ENCODE results near the gene CEP128. TPM values are rescaled to one million over a fixed set of nuclear protein-coding genes. Genes with fewer than 3 reads are reported as not detected.

Gene CEP128
- total RNA-seq, 2 experiments from 2014 or later: 12.3 to 13.0 TPM

DNA sequence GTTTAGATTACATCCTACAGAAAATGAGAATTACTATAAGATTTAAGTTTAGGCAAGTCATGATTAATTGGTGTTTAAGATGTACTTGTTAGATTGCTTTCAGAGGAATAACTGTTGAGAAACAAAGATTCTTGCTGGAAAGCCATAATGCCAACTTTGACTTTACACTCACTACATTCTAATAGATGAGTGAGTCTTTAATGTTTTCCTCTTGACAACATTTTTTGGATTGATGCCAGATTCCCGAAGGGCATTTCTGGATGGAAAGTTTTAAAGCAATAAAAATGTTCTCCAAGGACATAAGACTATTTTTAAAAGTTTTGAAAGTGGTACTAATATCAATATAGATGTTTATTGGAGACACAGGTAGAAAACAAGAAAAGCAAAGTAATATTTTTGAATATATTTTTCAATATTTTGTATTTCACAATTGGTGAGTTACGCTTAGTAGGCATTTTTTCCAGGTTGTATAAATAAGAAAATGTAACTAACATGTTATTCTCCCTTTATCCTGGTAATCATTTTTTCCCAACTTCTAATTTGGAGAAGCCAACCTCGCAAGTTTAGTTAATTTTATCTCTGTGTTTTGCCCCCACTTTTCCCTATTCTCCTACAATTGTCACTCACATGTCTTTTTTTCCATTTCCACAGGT lies 307.3 kb downstream of the CEP128 start:
- H3K9me3 Mint-ChIP-seq: no peaks in the 10 kb centered on the region
- no peak overlapping the region for H3K27ac ChIP-seq (ENCODE audit: low read depth in 1 of 2, low read length in 2 of 2)
- no peaks in the 10 kb centered on the region for H3K36me3 ChIP-seq (ENCODE audit: insufficient read depth, low read length)
- no peaks in the 10 kb centered on the region for H3K36me3 Mint-ChIP-seq (ENCODE audit: low read depth)
- intact Hi-C loops (cut with DNase I, micrococcal nuclease): no loop called here
- no peak overlapping the region for H3K27ac Mint-ChIP-seq
- H3K27me3 ChIP-seq (ENCODE audit: control insufficient read depth in 1 of 2, insufficient read depth in 2 of 2, low read length in 2 of 2): no peaks in the 10 kb centered on the region
- CTCF ChIA-PET: no interaction called here
- H3K9me3 ChIP-seq (ENCODE audit: control insufficient read depth in 1 of 2, insufficient read depth in 1 of 2, low read length in 2 of 2): no peaks in the 10 kb centered on the region
- ATAC-seq (ENCODE audit: poor library complexity) (no peak), DNase-seq (no peak)
- H3K4me1 Mint-ChIP-seq (ENCODE audit: low read depth): no peaks in the 10 kb centered on the region
- no peaks in the 10 kb centered on the region for H3K27me3 Mint-ChIP-seq
- TF ChIP-seq CTCF (IDR thresholded peaks at IDR 0.05): no peak
- POLR2A ChIA-PET: no interaction called here
- H3K4me3 ChIP-seq (ENCODE audit: low read length): no peak overlapping the region
- H3K4me1 ChIP-seq (ENCODE audit: insufficient read depth, low read length): no peaks in the 10 kb centered on the region
- H3K4me3 Mint-ChIP-seq: no peak overlapping the region

DNA sequence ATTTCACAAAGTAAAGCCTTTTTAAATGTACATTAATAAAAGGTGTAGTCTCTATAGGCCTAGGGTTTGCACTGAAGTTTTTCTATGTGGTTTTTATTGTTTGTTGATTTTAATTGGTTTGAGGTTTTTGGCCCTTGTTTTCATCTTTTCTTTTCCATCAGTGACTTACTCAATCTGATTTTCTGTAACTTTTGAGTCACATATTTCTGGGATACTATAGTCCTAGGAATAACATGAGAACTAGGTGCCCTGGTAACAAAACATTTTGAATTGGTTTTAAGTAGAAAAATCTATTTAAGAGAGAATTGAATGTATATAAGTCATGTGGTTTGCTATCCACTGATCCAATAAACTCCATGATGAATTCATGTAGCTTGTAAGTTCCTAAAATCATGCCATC lies 311.9 kb downstream of the CEP128 start:
- ChIA-PET CTCF (no interaction called here), POLR2A (no interaction called here)
- H3K4me3 Mint-ChIP-seq: no peak overlapping the region
- no peaks in the 10 kb centered on the region for H3K4me1 Mint-ChIP-seq (ENCODE audit: low read depth)
- no peaks in the 10 kb centered on the region for H3K9me3 Mint-ChIP-seq
- Histone ChIP-seq H3K36me3 (ENCODE audit: insufficient read depth, low read length) (no peaks in the 10 kb centered on the region), H3K9me3 (ENCODE audit: control insufficient read depth in 1 of 2, insufficient read depth in 1 of 2, low read length in 2 of 2) (peaks cover 0 to 10% of the 10 kb centered on the region in 2 experiments), H3K4me1 (ENCODE audit: insufficient read depth, low read length) (no peaks in the 10 kb centered on the region), H3K27ac (ENCODE audit: low read depth in 1 of 2, low read length in 2 of 2) (no peak overlapping the region), H3K27me3 (ENCODE audit: control insufficient read depth in 1 of 2, insufficient read depth in 2 of 2, low read length in 2 of 2) (no peaks in the 10 kb centered on the region), H3K4me3 (ENCODE audit: low read length) (no peak overlapping the region)
- intact Hi-C loops (cut with DNase I, micrococcal nuclease): no loop called here
- ATAC-seq (ENCODE audit: poor library complexity) (no peak), DNase-seq (no peak)
- H3K27me3 Mint-ChIP-seq: no peaks in the 10 kb centered on the region
- no peak overlapping the region for H3K27ac Mint-ChIP-seq
- no peak for TF ChIP-seq CTCF (IDR thresholded peaks at IDR 0.05)
- H3K36me3 Mint-ChIP-seq (ENCODE audit: low read depth): no peaks in the 10 kb centered on the region

DNA sequence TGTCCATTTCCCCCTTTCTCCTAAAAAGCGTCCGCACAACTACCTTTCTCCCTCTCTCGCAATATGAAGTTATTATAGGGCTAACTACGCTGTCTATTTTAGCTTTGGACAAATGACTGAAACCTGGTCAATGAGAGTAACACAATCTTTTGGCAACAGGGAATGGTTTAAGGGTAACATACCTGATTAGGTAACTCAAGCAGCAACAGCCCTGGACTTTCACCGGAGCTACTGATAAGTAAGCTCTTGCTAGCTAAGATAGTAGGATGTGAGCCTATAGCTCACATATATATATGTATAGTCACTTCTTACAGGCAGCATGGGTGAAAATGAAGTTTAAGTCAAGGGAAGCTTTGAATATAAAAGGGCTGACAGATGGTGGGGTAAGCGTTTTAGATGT lies 313.0 kb downstream of the CEP128 start:
- no peak overlapping the region for H3K4me3 Mint-ChIP-seq
- Histone ChIP-seq H3K27me3 (ENCODE audit: control insufficient read depth in 1 of 2, insufficient read depth in 2 of 2, low read length in 2 of 2) (no peaks in the 10 kb centered on the region), H3K4me1 (ENCODE audit: insufficient read depth, low read length) (no peaks in the 10 kb centered on the region), H3K27ac (ENCODE audit: low read depth in 1 of 2, low read length in 2 of 2) (no peak overlapping the region), H3K9me3 (ENCODE audit: control insufficient read depth in 1 of 2, insufficient read depth in 1 of 2, low read length in 2 of 2) (peaks cover 0 to 10% of the 10 kb centered on the region in 2 experiments), H3K36me3 (ENCODE audit: insufficient read depth, low read length) (no peaks in the 10 kb centered on the region), H3K4me3 (ENCODE audit: low read length) (no peak overlapping the region)
- peaks cover 4% of the 10 kb centered on the region for H3K9me3 Mint-ChIP-seq
- H3K27me3 Mint-ChIP-seq: no peaks in the 10 kb centered on the region
- ChIA-PET CTCF (no interaction called here), POLR2A (no interaction called here)
- intact Hi-C loops (cut with DNase I, micrococcal nuclease): no loop called here
- H3K4me1 Mint-ChIP-seq (ENCODE audit: low read depth): no peaks in the 10 kb centered on the region
- no peak overlapping the region for H3K27ac Mint-ChIP-seq
- ATAC-seq (ENCODE audit: poor library complexity) (no peak), DNase-seq (no peak)
- H3K36me3 Mint-ChIP-seq (ENCODE audit: low read depth): no peaks in the 10 kb centered on the region
- TF ChIP-seq CTCF (IDR thresholded peaks at IDR 0.05): no peak
